Epithelial cell of esophagus (primary cell): ENCODE measurements around the gene IL1RN.

Experiments
- DNase-seq: peaks from one replicate; pipeline ENCODE4 v3.0.0; 2010; ENCODE audit warnings: low read depth
- H3K4me3 ChIP-seq: 2 replicates; pipeline ENCODE4 v1.5.1; 2011; ENCODE audit warnings: mild to moderate bottlenecking, low read length, control low read depth
- TF ChIP-seq, protein P1 (sequence below): IDR thresholded peaks from 2 replicates; pipeline ENCODE4 v1.5.1; 2011; ENCODE audit warnings: low read depth, mild to moderate bottlenecking, low read length, control low read depth, inconsistent platforms; ENCODE audit not compliant: insufficient read depth; ENCODE audit errors: missing control alignments

IL1RN gene

DNA sequence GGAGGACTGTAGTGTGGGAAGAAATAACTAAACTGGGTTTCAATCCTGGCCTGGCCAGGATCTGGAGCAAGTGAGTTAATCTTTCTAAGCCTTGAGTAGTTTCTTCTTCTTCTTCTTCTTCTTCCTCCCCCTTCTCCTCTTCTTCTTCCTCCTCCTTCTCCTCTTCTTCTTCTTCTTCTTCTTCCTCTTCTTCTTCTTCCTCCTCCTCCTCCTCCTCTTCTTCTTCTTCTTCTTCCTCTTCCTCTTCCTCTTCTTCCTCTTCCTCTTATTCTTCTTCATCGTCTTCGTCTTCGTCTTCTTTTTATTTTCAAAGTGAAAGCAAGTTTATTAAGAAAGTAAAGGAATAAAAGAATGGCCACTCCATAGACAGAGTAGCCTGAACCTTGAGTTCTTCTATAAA, 6.5 kb upstream of the IL1RN start:
- peak overlapping the region; percentile 55 for H3K4me3 ChIP-seq
- TF ChIP-seq, protein P1, sequence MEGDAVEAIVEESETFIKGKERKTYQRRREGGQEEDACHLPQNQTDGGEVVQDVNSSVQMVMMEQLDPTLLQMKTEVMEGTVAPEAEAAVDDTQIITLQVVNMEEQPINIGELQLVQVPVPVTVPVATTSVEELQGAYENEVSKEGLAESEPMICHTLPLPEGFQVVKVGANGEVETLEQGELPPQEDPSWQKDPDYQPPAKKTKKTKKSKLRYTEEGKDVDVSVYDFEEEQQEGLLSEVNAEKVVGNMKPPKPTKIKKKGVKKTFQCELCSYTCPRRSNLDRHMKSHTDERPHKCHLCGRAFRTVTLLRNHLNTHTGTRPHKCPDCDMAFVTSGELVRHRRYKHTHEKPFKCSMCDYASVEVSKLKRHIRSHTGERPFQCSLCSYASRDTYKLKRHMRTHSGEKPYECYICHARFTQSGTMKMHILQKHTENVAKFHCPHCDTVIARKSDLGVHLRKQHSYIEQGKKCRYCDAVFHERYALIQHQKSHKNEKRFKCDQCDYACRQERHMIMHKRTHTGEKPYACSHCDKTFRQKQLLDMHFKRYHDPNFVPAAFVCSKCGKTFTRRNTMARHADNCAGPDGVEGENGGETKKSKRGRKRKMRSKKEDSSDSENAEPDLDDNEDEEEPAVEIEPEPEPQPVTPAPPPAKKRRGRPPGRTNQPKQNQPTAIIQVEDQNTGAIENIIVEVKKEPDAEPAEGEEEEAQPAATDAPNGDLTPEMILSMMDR = no peak
- no peak for DNase-seq

DNA sequence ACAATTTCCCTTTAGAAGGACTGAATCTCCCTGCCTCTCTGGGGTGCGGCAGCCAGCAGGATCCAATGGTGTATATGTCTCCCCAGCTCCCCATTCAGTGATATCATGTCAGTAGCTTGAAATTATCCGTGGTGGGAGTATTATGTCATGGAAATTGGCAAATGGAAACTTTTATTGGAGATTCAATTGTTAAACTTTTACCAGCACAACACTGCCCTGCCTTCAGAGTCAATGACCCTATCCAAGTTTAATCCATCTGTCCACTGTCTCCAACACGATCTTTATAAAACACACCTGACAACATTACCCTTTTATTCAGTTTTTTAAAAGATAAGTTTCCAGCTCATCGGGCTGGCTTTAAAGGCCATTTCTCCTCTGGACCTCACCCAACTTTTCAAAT, 5.0 kb upstream of the IL1RN start:
- no peak for DNase-seq
- TF ChIP-seq, protein P1 = no peak
- H3K4me3 ChIP-seq = no peak overlapping the region

DNA sequence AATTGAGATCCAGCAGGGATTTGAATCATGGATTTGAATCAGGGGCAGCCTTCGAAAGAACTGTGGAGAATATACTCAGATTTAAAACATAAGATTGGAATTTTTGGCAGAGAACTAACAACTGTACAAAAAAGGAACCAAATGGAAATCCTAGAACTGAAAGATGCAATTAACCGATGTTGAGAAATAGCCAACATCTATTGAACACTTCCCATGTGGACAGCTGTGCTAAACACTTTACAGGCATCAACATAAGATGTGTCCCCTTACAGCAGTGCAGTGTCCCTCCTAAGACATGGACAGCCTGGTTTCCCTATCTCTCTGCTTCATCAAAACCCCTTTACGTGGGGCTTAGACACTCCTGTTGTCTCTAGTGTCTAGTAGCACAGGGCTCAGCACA, 3.7 kb upstream of the IL1RN start:
- TF ChIP-seq, protein P1 = no peak
- no peak overlapping the region for H3K4me3 ChIP-seq
- no peak for DNase-seq

DNA sequence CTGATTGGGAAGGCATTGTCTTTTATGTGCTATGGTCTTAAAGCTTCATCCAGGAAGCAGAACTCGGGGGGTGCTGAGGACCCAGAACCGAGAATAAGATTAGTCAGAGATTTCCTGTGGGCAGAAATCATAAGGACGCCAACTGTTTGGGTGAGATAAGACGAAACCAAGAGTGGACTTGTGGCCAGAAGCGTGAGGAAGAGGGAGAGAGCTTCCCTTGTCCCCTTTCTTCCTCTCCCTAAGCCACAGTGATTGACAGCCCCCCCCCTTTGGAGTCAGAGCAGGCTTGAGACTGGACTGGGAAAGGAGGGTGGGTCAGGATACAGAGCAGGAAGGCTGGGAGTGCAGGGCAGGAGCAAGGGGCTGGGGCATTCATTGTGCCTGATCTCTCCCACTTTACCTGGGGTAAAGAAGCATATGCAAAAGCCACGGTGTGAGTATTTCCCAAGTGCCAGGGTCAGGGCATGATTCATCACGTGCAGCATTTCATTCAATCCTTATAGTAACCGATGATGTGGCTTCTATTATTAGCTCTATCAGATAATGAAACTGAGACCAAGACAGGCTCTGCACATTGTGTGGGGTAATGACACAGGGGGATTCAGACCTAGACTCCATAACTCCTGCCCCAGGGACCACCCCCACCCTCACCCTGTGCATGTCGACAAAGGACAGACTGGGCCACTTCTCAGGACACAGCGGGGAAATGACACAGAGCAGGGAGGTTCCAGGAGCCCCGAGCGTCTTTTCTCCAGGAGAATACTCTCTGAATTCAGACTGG, 3.0 kb upstream of the IL1RN start:
- DNase-seq = peak; percentile 82
- TF ChIP-seq, protein P1 = no peak
- H3K4me3 ChIP-seq = no peak overlapping the region

DNA sequence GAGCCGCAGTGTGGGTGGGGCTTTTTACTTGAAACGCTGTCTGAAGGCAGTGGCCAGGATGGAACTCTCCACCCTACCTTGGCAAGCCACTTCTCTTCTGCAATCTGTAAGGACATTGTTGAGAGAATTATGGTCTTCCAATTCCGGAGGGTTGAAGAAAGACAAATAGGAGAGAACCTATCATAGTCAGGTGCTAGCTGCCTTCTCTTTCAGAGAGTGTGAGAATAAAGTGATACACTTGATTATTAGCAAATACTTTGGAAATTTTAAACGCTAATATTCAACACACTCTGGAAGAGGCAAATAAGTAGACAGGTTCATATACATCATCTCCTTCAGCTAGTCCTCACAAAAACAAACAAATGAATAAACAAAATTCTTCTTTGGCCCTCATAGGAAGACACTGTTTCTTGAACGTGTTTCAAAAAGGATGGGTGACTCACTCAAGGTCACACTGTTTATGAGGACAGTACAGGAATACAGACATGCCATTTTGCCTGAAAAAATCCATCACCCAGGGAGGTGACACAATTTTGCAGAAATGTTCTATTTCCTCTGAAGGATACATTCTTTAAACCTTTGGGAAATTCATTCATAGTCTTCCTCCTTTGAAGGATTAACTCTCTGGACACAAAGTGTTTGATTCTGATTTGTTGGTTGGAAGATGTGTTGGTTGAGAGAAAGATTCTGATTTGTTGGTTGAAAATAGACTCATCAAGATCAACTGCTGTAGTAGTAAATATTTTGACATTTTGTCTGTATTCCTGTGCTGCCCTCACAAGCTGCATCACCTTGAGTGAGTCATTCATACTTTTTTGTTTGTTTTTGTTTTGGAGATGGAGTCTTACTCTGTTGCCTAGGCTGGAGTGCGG, 2.2 kb upstream of the IL1RN start:
- TF ChIP-seq, protein P1 = no peak
- peak; percentile 52 for DNase-seq
- no peak overlapping the region for H3K4me3 ChIP-seq

DNA sequence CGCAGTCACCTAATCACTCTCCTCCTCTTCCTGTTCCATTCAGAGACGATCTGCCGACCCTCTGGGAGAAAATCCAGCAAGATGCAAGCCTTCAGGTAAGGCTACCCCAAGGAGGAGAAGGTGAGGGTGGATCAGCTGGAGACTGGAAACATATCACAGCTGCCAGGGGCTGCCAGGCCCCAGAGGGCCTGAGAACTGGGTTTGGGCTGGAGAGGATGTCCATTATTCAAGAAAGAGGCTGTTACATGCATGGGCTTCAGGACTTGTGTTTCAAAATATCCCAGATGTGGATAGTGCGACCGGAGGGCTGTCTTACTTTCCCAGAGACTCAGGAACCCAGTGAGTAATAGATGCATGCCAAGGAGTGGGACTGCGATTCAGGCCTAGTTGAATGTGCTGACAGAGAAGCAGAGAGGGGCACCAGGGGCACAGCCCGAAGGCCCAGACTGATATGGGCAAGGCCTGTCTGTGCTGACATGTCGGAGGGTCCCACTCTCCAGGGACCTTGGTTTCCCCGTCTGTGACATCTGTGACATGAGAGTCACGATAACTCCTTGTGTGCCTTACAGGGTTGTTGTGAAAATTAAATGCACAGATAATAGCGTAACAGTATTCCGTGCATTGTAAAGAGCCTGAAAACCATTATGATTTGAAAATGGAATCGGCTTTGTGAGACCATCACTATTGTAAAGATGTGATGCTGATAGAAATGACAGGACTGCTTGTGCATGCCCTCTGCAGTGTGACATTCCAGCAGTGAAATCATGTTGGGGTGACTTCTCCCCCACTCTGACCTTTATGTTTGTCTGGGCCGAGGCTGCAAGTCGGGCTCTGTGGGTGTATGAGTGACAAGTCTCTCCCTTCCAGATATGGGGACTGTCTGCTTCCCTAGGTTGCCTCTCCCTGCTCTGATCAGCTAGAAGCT, 510 bp downstream of the IL1RN start:
- no peak for DNase-seq
- H3K4me3 ChIP-seq = no peak overlapping the region
- TF ChIP-seq, protein P1 = no peak
